Measurements from ENCODE around the gene GGCX.

GGCX gene

GRCh38 chr2:85541753-85542457, 19.4 kb downstream of the GGCX start:
- DNase-seq (ENCODE audit: low read depth in 2 of 2), result no peak

DNA sequence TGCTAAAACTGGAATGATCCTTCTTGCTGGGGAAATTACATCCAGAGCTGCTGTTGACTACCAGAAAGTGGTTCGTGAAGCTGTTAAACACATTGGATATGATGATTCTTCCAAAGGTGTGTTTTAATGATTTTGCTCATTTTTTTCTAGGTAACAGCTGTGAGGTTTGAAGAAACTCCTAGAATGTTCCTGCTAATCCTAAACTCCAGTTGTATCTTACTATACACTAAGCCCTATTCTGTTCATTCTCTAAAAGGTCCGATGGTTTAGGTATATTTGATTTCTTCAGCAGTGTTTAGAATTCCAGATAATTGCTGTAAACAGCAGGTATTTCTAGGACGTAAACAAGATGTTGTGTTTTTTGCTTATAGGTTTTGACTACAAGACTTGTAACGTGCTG, 20.0 kb downstream of the GGCX start:
- no peak for DNase-seq (ENCODE audit: low read depth in 2 of 2)

GRCh38 chr2:85540133-85540648, 21.1 kb downstream of the GGCX start:
- DNase-seq (ENCODE audit: low read depth in 2 of 2), result no peak

GRCh38 chr2:85539361-85540132, 21.7 kb downstream of the GGCX start:
- DNase-seq (ENCODE audit: low read depth in 2 of 2), result peak; percentile 67

DNA sequence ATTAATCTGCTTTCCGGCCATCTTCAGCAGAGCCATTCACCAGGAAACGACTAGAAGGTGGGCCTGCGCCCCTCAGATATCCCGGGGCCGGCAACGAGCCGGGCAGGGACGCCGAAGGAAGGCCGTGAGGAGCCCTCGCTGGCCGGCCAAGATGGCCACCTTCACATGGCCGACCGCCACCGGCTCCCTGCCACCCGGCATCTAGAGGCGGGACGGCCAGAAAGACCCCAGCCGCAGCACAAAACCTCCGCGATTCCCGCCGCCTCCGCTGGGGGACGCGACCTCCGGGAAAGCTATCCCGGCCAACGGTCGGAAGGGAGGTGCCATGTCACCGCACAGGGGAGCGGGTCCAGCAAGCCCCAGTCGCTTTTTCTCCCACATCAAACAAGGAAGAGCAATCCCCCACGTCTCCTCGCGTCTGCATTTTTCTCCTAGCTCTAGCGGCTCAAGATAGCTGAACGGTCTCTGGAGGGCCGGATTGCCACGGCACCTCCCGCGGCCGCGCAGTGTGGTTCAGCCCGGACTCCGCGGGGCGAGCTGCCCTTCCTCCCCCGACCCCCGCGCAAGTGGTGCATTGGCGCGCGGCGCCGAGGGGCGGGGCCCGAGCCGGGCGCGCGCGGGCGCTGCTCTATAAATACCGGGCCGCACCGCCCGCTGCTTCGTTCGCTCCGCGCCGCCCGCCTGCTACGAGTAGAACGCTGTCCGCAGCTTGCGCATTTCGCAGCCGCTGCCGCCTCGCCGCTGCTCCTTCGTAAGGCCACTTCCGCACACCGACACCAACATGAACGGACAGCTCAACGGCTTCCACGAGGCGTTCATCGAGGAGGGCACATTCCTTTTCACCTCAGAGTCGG, 22.6 kb downstream of the GGCX start, which contains the start of gene MAT2A:
MAT2A (plus strand) TSS at position 662 of the 854 bp plus-strand sequence; CDS start at position 782, 120 bp downstream.
- peak; percentile 83 to 92 for DNase-seq (ENCODE audit: low read depth in 2 of 2)

DNA sequence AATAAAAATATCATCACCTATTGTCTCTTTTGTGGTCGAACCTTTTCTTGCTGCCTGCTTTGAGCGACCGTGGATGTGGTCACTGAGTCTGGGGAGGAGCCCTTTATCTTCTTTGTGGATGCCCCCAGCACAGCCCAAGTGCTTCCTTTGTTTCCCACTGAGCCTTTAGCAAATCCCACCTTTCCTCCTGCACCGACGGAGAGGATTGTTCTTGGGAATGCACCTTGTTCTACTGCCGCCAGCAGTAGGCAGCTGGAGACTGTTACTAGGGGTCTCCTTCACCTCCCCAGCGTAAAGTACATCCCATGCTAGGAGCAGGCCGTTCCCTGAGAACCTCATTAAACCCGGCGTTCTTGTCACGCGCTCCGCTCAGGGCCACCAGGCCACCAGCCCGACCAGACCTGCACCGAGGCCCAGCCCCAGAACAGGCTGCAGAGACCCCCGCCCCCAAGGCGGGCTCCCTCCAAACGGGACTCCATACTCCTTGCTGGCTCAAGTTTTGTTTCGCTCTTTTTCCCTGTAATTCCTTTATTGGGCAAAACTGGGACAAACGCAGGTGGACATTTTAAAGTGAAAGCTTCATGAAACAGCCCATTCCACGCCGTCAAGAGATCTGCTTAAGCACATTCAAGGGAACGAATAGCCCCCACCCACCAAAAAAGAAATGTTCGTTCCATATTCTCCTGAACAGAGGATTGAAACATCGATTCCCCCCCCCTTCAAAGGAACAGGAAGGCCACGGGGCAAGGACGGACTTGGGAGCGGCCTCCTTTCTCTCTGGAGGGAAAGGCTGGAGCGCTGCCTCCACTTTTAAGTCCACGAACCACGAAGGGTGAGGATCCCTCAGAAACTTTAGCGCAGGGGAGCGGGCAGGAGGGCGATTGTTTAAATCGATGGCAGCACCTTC, 23.4 kb downstream of the GGCX start:
- DNase-seq (ENCODE audit: low read depth in 2 of 2), result peak in 1 of 2 experiments; percentile 42

DNA sequence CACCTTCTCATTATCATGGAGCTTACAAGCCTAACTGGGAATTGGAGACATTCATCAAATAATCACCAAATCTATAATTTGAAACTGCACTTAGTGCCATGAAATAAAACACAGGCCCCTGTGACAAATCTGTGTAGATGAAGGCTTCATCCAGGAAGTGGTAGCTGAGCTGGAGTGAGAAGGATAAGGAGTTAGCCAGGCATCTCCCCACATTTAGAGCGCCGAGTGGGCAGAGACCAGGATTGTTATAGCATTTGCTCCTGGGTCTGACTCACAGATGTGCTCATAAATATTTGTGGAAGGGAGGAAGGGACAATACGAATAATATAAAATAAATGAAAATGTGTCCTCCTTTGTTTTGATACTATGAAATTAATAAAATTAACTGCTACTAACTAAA, 24.8 kb downstream of the GGCX start:
- DNase-seq (ENCODE audit: low read depth in 2 of 2), result no peak

DNA sequence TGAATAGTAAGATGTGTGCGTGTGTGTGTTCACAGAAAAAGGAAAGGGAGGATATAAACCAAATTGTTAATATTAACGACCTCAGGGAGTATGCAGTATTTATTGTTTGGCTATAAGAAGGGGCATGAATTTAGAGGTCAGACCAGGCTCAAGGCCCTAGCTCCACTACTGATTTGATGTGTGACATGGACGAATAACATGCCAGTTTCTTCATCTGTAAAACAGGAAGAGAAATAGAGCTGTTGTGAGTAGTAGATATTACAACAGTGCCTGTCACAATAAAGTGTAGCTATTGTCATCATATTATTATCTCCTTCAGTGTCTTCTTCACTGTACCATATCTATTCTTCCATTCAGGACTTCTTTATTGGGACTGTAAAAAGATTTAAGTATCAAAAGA, 26.4 kb downstream of the GGCX start:
- no peak for DNase-seq (ENCODE audit: low read depth in 2 of 2)

GRCh38 chr2:85534099-85534498, 27.2 kb downstream of the GGCX start:
- DNase-seq (ENCODE audit: low read depth in 2 of 2), result no peak

DNA sequence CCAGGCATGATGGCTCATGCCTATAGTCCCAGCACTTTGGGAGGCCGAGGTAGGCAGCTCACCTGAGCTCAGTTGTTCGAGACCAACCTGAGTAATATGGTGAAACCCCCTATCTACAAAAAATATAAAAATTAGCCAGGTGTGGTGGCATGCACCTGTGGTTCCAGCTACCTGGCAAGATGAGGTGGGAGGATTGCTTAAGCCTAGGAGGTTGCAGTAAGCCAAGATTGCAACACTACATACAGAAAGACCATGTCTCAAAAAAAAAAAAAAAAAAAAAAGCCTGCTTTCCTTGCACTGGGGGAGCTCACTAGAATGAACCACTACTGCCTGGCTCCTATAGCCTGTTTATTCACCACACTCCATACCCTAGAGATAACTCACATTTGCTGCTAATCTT, 29.7 kb downstream of the GGCX start:
- DNase-seq (ENCODE audit: low read depth in 2 of 2), result no peak

- no peak for DNase-seq (ENCODE audit: low read depth in 2 of 2)
Observed at GRCh38 chr2:85529809-85530208, 31.5 kb downstream of the GGCX start.

- no peak for DNase-seq (ENCODE audit: low read depth in 2 of 2)
Observed at GRCh38 chr2:85528355-85528754, 32.9 kb downstream of the GGCX start.

DNA sequence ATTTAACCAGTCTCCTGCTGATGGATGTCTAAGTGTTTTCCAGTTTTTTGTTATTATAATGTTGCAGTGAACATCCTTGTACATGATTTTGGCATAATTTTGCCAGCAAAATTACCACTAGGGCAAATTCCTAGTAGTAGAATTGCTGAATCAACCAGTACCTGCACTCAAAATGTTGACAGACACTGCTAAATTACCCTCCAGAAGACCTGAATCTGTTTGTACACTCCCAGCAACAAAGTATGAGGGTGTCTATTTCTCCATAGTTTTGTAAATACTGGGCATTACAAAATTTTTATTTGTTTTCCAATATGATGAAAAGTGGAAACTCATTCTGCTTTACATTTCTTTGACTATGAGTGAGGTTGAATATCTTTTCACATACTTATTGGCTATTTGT, 33.5 kb downstream of the GGCX start:
- no peak for DNase-seq (ENCODE audit: low read depth in 2 of 2)

DNA sequence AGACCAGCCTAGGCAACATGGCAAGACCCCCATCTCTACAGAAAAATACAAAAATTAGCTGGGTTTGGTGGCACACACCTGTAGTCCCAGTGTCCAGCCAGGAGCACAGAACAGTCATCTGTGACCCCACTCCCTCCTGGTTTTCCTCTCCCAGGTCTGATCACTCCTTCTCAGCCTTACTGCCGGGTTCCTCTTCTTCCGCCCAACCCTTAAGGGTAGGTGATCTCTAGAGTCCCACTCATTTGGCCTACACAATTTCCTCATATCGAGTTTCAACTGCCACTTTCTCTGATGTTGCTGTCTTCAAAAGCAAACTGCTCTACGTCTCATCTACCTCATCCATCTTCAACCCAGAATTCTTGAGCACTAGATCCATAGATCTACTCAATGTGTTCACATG, 35.7 kb downstream of the GGCX start:
- no peak for DNase-seq (ENCODE audit: low read depth in 2 of 2)

DNA sequence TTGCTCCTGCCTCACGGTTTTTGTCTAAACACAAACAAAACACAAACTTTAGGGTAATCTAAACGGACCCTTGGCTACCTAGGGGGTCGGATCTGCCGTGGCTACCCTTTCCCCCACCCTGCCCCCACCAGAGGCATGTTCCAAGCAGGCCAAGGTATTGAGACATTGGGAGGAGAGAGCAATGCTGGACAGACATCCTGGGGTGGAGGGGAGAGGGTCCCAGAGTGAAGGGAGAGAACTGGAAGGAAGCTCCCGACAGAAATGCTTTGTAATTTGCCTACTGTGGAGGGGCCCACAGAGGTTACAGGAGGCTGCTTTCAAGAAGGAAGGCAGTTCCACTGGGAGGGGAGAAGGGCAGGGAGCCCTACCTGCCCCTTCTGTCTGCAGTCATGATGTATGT, 36.3 kb downstream of the GGCX start:
- no peak for DNase-seq (ENCODE audit: low read depth in 2 of 2)

GRCh38 chr2:85524336-85524908, 36.9 kb downstream of the GGCX start:
- no peak for DNase-seq (ENCODE audit: low read depth in 2 of 2)

DNA sequence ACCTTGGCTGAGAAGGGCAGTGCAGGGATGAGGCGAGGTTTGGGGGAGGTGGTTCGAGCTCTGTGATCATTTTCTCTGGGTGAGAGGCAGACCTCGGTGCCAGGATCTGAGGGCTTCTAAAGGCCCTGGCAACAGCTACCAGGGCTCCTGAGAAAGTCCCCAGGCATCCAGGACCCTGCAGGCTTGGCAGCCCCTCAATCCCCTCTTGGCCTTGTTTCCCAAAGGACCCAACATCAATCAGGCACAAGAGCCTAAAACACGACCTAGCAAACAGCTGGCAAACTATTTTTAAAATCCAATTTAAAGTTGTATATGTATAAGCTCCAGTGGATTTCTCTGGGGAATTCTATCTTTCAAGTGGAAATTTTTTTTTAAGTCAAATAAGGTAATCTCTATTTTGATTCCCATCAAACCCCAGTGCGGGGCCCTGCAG, 37.4 kb downstream of the GGCX start:
- no peak for DNase-seq (ENCODE audit: low read depth in 2 of 2)

- no peak for DNase-seq (ENCODE audit: low read depth in 2 of 2)
Observed at GRCh38 chr2:85523062-85523902, 38.0 kb downstream of the GGCX start.

- DNase-seq (ENCODE audit: low read depth in 2 of 2), result no peak
Observed at GRCh38 chr2:85522090-85522647, 39.1 kb downstream of the GGCX start.

Data from stimulated activated CD4-positive, alpha-beta T cell treated with anti-CD3 and anti-CD28 coated beads, Interleukin-12 subunit alpha, Interleukin-12 subunit beta, amount 100 ng/mL, for 24 hours (primary cell).